ENCODE data around the gene GPX3. TPM values are rescaled to one million over a fixed set of nuclear protein-coding genes. Genes with fewer than 3 reads are reported as not detected.

The GPX3 gene
- total and polyA plus RNA-seq, 12 donors: 208 to 1,234 (median 702) TPM

- WGBS, 2 donors: 61 to 67% methylated on average over 8 of the region's 8 CpGs
- Histone ChIP-seq H3K27me3 (no peaks in the 10 kb centered on the region), H3K9me3 (no peaks in the 10 kb centered on the region), H3K4me1 (peaks cover 15 to 43% (median 34%) of the 10 kb centered on the region in 9 donors), H3K27ac (peak overlapping the region in 9 of 10 donors; percentile 0 to 80 (median 18)), H3K4me3 (no peak overlapping the region), H3K36me3 (peaks cover 7 to 100% (median 44%) of the 10 kb centered on the region in 9 donors)
- ATAC-seq (peak in 7 of 8 donors; percentile 14 to 54 (median 35)), DNase-seq (no peak)
- peak in 3 of 9 donors; percentile 10 to 17 (median 15) for TF ChIP-seq CTCF (IDR thresholded peaks at IDR 0.05)
- intact Hi-C loops (cut with DNase I): no loop called here
These were observed 19.9 kb downstream of the GPX3 start for GRCh38 chr5:151040211-151040747.

- no peak overlapping the region for H3K4me3 ChIP-seq
- intact Hi-C loops (cut with DNase I): no loop called here
- no peaks in the 10 kb centered on the region for H3K9me3 ChIP-seq
- peaks cover 0 to 100% (median 42%) of the 10 kb centered on the region in 9 donors for H3K36me3 ChIP-seq
- 94 to 96% methylated on average over 11 of the region's 11 CpGs for WGBS, 2 donors
- H3K27me3 ChIP-seq: no peaks in the 10 kb centered on the region
- no peak for ATAC-seq
- peaks cover 15 to 41% (median 34%) of the 10 kb centered on the region in 9 donors for H3K4me1 ChIP-seq
- DNase-seq: no peak
- H3K27ac ChIP-seq: no peak overlapping the region
- TF ChIP-seq CTCF (IDR thresholded peaks at IDR 0.05): no peak
These were observed 21.3 kb downstream of the GPX3 start for GRCh38 chr5:151041577-151042268.

- Histone ChIP-seq H3K9me3 (no peaks in the 10 kb centered on the region), H3K4me1 (peaks cover 14 to 33% (median 29%) of the 10 kb centered on the region in 9 donors), H3K27me3 (no peaks in the 10 kb centered on the region), H3K27ac (no peak overlapping the region), H3K4me3 (no peak overlapping the region), H3K36me3 (peaks cover 0 to 100% (median 42%) of the 10 kb centered on the region in 9 donors)
- intact Hi-C loops (cut with DNase I): no loop called here
- WGBS, 2 donors: 96 to 97% methylated on average over 12 of the region's 12 CpGs
- DNase-seq: no peak
- no peak for ATAC-seq
- no peak for TF ChIP-seq CTCF (IDR thresholded peaks at IDR 0.05)
These were observed 22.2 kb downstream of the GPX3 start for GRCh38 chr5:151042453-151043093.

GRCh38 chr5:151047814-151048425 is 27.5 kb downstream of the GPX3 start:
- Histone ChIP-seq H3K36me3 (peaks cover 0 to 100% (median 46%) of the 10 kb centered on the region in 9 donors), H3K27me3 (no peaks in the 10 kb centered on the region), H3K27ac (no peak overlapping the region), H3K4me1 (peaks cover 6 to 29% (median 9%) of the 10 kb centered on the region in 9 donors), H3K4me3 (no peak overlapping the region), H3K9me3 (no peaks in the 10 kb centered on the region)
- DNase-seq (peak in 1 of 2 donors; percentile 24), ATAC-seq (peak; percentile 61 to 81 (median 71))
- 61 to 68% methylated on average over 13 of the region's 13 CpGs for WGBS, 2 donors
- intact Hi-C loops (cut with DNase I): loop anchor here in 8 of 10 donors (1.0 to 5.0 kb wide), 8 partner anchors 43 to 245 kb away; partner anchors contain the start of gene ANXA6 (in 1 of the 8)
- TF ChIP-seq CTCF (IDR thresholded peaks at IDR 0.05): peak; percentile 79 to 88 (median 84)

All from heart right ventricle (tissue), 16 donors.